ENCODE measurements around the gene TEX52. TPM values are rescaled to one million over a fixed set of nuclear protein-coding genes. Genes with fewer than 3 reads are reported as not detected.
A peak's percentile ranks its signal among the peaks of the same experiment; 100 is the strongest.

Gene TEX52
- total and polyA plus RNA-seq, 2 of the 13 experiments (the other 11 are each of a cell fraction or from before 2014, with no cell fraction given), result 0.05 TPM; not detected in 1

DNA sequence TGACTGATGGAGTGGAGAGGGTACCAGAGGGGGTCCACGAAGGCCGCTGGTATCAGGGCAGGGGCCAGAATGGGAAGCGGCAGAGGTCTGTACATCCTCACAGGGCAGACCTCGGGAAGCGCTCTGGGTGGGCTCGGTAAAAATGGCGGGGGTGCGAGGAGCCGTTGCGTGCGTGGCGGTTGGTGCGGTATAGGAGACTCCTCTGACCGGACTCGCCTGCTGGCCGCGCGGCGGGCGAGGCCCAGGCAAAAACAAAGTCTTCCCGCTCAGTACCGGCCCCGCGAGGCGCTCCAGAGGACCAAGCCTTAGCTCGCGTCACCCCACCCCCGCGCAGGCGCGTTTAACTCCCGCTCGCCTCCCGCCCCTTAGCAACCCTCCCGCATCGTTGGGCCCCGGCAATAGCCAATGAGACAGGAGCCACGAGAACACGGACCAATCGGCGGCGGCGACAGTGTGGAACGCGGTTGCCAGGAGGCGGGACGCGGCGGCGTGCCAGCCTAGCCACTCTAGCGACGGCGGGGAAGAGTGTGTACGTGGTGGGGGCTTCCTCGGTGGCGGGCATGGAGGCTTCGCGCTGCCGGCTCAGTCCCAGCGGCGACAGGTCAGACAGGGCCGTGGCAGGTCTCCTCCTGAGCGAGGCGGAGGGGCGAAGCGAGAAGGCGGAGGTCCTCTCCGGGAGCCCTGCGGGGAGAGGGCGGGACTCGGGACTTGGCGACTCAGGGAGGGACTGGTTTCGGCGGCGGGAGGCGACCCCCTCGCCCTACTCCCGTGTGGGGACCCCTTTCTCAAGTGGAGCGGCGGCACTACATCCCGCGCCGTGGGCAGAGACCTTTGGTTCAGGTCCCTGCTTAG, 33.8 kb upstream of the TEX52 start, which contains the start of gene TULP3 (continued):
- TF ChIP-seq, protein P1, sequence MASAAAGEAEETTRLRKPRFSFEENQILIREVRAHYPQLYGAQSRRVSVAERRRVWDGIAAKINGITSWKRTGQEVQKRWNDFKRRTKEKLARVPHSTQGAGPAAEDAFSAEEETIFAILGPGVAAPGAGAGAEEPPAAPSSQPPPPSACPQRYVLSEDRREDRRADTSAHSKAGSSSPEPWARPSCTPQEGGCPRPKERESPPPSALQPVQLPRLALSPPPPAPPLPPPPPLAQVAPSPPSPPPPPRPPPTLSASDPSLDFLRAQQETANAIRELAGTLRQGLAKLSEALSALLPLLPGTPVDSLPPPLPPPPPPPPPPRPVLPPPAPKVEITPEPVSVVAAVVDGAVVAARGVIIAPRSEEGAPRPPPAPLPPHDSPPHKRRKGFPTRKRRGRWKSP (CRISPR knock-in tag; IDR thresholded peaks at IDR 0.05), result no peak
- TF ChIP-seq, protein P2, sequence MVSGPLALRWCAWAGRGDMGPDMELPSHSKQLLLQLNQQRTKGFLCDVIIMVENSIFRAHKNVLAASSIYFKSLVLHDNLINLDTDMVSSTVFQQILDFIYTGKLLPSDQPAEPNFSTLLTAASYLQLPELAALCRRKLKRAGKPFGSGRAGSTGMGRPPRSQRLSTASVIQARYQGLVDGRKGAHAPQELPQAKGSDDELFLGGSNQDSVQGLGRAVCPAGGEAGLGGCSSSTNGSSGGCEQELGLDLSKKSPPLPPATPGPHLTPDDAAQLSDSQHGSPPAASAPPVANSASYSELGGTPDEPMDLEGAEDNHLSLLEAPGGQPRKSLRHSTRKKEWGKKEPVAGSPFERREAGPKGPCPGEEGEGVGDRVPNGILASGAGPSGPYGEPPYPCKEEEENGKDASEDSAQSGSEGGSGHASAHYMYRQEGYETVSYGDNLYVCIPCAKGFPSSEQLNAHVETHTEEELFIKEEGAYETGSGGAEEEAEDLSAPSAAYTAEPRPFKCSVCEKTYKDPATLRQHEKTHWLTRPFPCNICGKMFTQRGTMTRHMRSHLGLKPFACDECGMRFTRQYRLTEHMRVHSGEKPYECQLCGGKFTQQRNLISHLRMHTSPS (CRISPR knock-in tag; IDR thresholded peaks at IDR 0.05; ENCODE audit: low read depth), result no peak
- no peak for TF ChIP-seq U2AF1 (optimal IDR thresholded peaks at IDR 0.05; ENCODE audit: low read depth, low read length)
- TF ChIP-seq TARDBP (CRISPR knock-in tag; IDR thresholded peaks at IDR 0.05), result peak; percentile 66; the same call in 1 of the 2 replicates
- no peak for TF ChIP-seq NR1H2 (CRISPR knock-in tag; IDR thresholded peaks at IDR 0.05; ENCODE audit: borderline replicate concordance, low read depth)
- TF ChIP-seq, protein P3, sequence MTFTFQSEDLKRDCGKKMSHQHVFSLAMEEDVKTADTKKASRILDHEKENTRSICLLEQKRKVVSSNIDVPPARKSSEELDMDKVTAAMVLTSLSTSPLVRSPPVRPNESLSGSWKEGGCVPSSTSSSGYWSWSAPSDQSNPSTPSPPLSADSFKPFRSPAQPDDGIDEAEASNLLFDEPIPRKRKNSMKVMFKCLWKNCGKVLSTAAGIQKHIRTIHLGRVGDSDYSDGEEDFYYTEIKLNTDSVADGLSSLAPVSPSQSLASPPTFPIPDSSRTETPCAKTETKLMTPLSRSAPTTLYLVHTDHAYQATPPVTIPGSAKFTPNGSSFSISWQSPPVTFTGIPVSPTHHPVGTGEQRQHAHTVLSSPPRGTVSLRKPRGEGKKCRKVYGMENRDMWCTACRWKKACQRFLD (CRISPR knock-in tag; IDR thresholded peaks at IDR 0.05; ENCODE audit: borderline replicate concordance), result peak; percentile 83
- TF ChIP-seq MTF1 (CRISPR knock-in tag; IDR thresholded peaks at IDR 0.05), result no peak
- no peak for TF ChIP-seq GABPA (IDR thresholded peaks at IDR 0.05; ENCODE audit: low read depth, low read length)
- TF ChIP-seq GABPA (CRISPR knock-in tag; IDR thresholded peaks at IDR 0.05; ENCODE audit: low read depth), result no peak
- 0 out of 2 replicates have a peak, but pooled peaks have one; percentile 23 for TF ChIP-seq ZNF816 (CRISPR knock-in tag; IDR thresholded peaks at IDR 0.05; ENCODE audit: borderline replicate concordance)
- TF ChIP-seq, protein P4, sequence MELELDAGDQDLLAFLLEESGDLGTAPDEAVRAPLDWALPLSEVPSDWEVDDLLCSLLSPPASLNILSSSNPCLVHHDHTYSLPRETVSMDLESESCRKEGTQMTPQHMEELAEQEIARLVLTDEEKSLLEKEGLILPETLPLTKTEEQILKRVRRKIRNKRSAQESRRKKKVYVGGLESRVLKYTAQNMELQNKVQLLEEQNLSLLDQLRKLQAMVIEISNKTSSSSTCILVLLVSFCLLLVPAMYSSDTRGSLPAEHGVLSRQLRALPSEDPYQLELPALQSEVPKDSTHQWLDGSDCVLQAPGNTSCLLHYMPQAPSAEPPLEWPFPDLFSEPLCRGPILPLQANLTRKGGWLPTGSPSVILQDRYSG (CRISPR knock-in tag; IDR thresholded peaks at IDR 0.05), result no peak; the same call in 1 of the 2 replicates
- TF ChIP-seq ZNF224 (CRISPR knock-in tag; IDR thresholded peaks at IDR 0.05), result no peak
- no peak for TF ChIP-seq XBP1 (CRISPR knock-in tag; IDR thresholded peaks at IDR 0.05)
- no peak for TF ChIP-seq SRSF1 (optimal IDR thresholded peaks at IDR 0.05; ENCODE audit: low read depth, low read length)
- TF ChIP-seq GTF2F1 (IDR thresholded peaks at IDR 0.05; ENCODE audit: low read length), result no peak
- no peak for TF ChIP-seq GZF1 (CRISPR knock-in tag; IDR thresholded peaks at IDR 0.05)
- TF ChIP-seq, protein P5, sequence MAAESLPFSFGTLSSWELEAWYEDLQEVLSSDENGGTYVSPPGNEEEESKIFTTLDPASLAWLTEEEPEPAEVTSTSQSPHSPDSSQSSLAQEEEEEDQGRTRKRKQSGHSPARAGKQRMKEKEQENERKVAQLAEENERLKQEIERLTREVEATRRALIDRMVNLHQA (CRISPR knock-in tag; IDR thresholded peaks at IDR 0.05), result no peak

Data from HepG2 (cell line).